GM19351 (cell line): ENCODE measurements around the gene CFAP298.
"Not testable (repeated sequence)": the region's sequence is repeated elsewhere in the genome, so short reads cannot be mapped to it uniquely, and the experiment has no call there.

Source experiments
- ATAC-seq: cut with Tn5 transposase; IDR thresholded peaks from one replicate; pipeline ENCODE4 v1.9.1; 2021; ENCODE audit warnings: mild to moderate bottlenecking, moderate library complexity; ENCODE audit not compliant: unreplicated experiment

Gene CFAP298

GRCh38 chr21:32569261-32570230, 42.6 kb downstream of the CFAP298 start:
- peak; percentile 90 for ATAC-seq

GRCh38 chr21:32567626-32568025, 44.6 kb downstream of the CFAP298 start:
- no peak for ATAC-seq

GRCh38 chr21:32566741-32567389, 45.3 kb downstream of the CFAP298 start:
- ATAC-seq: no peak

- ATAC-seq: no peak
Observed at GRCh38 chr21:32565856-32566465, 46.2 kb downstream of the CFAP298 start.

GRCh38 chr21:32562915-32563314, 49.3 kb downstream of the CFAP298 start:
- no peak for ATAC-seq

- ATAC-seq: no peak
Observed at GRCh38 chr21:32562426-32562825, 49.8 kb downstream of the CFAP298 start.

- ATAC-seq: not testable (repeated sequence)
Observed at GRCh38 chr21:32561476-32561875, 50.7 kb downstream of the CFAP298 start.

GRCh38 chr21:32560896-32561295, 51.3 kb downstream of the CFAP298 start:
- no peak for ATAC-seq

GRCh38 chr21:32559006-32559610, 53.1 kb downstream of the CFAP298 start:
- ATAC-seq: no peak

GRCh38 chr21:32558106-32558505, 54.1 kb downstream of the CFAP298 start:
- ATAC-seq: no peak

GRCh38 chr21:32554832-32555638, 57.1 kb downstream of the CFAP298 start:
- no peak for ATAC-seq

GRCh38 chr21:32549886-32550285, 62.3 kb downstream of the CFAP298 start:
- no peak for ATAC-seq

GRCh38 chr21:32549440-32549839, 62.7 kb downstream of the CFAP298 start:
- no peak for ATAC-seq
